OCI-M2 (cell line): ENCODE measurements around the gene PLEKHH1.

ENCODE experiments used
- DNase-seq: peaks from one replicate; lab custom pipeline; 2025; ENCODE audit not compliant: unreplicated experiment; lab: John Stamatoyannopoulos, UW

The PLEKHH1 gene

DNA sequence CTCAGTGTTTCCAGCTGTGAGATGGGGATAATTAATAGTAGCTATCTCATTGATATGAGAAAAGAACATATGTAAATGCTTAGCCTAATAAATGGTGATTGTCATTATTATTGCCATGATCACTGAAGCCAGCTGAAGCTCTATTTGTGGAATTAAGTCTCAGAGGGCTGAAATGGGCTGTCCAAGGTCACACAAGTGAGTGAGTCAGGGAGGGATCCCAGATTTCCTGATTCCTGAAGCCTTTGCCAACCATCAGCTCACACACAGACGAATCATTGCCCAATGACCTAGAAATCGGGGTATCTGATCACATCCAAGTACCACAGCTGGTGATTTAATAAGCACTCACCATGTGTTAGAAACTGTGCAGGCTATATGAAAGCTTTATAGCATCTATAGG, 23.0 kb upstream of the PLEKHH1 start:
- DNase-seq, result no peak

DNA sequence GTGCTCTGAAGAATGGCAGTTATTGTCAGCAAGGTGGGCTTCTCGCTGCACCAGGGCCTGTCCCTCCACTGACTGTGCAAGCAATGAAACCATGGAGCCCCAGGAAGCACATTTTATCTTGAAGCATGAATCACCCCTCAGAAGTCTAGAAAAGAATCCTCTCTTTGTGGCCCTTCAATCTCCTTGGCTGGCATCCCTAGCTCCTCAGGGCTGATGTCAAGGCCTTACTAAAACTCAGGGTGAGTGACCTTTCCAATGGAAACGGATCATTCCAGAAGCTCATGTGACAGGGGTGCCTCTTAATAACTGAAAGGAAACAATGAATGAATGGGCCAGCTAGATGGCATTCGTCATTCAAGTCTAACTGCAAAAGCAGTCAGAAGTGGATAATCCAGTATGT, 22.3 kb upstream of the PLEKHH1 start:
- DNase-seq, result no peak

DNA sequence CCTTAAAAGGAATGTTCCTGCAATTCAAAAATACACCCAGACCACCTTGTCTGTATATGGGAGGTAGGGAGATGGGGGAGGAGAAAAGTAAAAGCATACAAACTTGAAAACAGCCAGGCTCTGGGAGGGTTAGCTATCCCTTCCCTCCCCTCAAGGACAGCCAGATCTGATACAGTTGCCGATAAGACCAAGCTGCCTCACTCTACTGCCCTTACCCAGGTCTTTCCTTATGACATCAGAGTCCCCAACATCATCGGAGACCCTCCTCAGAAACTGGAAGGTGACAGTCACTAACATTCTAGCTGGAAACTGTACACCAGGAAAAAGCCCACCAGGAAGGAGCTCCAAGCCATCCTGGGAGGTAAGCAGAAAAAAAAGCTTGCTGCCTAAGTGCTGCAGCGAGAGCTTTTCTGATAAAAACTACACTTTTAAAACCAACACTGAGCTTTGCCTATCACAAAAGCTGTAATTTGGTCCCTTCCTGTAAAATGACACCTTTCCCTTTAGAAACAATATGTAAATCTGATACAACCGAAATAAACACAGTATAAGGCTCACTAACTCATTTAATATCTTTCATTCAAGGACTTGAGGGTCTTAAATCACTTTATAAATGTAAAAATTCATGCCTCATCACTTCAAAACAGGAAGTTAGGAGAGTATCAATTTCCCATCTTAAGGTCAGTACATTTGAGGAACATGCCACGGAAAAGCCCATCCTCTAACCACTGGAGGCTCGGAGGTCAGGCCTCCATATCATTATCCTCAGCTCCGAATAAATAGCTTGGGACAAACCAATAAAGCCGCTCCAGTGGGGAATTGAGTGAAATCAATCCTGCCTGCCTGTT, 20.4 kb upstream of the PLEKHH1 start:
- DNase-seq, result no peak

DNA sequence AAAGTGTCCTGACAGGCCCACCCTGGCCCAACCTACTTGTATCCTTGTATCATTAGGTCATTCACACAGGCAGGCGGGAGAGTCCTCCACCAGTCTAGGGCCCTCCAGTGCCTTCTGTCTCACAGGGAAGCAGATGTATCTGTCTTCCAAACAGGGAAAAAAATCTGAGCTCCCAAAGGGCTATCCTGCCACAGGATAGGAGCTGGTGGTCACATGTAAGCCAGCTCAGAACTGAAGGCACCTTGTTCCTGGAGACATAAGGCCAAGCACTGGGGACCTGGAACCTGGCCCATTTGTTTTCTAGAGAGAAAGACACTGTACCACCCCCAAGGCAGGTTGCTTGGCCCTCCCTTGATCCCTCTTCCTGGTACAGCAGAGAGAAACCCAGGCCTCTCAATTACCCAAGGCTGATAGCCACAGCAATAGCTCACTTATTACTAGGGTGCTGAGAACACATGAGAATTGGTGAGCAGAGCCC, 19.4 kb upstream of the PLEKHH1 start:
- DNase-seq, result no peak

DNA sequence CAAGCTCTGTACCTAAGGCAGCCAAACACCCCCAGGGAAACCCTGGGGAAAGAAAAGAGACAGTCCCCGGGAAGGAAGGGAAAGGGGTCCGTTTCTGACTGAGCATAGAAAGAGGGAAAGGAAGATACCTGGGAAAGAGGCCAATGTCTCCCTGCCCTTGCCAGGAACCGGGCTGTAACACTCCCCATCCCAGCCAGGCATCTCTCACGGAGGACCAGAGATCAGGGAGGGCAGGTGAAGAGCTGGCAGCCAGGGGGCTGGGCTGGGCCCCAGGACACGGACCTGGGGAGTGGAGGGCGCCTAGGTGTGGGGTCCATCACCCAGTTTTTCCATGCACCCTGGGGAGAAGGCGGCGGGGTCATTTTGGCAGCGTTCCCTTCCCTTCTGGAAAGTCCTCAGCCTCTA, 18.9 kb upstream of the PLEKHH1 start:
- DNase-seq, result no peak

DNA sequence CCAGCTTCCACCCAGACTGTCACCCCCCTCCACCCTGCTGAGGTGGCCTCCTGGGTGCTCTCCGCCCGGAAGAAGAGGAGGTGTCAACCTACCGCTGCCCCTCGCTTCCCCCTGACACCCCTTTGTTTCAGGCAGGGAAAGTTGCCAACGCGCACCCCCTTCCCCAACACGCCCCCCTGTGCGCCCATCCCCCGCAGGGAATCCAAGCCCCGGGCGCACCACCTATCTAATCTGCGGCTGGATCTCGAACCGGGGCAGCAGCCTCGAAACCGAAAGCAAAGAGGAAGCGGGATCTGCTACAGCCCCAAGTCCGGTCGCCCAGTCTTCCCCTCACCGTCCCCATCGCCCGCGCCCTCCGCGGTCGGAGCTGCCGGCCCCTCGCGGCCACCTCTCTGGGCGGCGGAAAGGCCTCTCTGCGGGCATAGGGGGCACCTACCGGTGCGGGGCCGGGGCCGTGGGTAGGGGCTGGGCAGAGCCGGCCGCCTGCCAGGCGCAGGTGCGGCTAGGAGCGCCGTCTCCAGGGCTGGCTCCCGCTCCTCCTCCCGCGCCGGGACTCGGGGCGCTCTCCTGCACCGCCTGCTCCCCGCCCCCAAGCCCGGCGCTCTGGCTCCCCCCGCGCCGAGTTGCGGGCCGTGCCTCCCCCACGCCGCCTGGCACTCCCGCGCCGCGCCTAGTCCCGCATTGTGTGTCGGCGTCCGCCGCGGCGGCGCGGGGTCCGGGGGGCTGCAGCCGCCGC, 18.3 kb upstream of the PLEKHH1 start:
- no peak for DNase-seq

DNA sequence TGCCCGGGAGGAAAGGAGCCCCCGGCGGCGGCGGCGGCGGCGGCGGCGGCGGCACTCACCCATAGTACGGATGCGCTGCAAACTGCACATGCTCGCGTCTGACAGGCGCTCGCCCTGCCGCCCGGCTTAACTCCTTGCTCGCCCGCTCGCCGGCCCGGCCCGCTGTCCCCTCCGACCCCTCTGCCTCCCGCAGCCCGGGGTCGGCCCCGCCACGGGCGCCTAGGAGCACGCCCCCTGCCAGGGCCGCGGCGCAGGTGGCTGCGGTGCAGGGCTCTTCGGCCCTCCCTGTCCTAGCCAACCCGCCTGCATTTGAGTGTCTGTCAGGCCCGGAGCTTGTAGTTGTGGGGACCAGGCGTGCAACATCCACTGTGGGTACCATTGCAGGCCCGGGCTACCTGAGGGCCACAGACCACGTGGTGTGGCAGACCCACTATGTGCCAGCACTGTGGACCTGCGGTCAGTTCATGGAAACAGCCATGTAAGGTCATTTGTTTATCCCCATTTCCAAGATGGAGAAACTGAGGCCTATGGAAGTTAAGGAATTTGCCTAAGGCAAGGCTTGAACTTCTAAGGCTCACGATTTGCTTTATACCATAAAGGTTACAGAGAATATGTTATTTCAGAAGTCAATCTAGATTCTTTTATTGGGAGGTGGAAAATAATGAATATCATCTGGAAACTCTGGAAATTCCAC, 17.6 kb upstream of the PLEKHH1 start:
- no peak for DNase-seq

DNA sequence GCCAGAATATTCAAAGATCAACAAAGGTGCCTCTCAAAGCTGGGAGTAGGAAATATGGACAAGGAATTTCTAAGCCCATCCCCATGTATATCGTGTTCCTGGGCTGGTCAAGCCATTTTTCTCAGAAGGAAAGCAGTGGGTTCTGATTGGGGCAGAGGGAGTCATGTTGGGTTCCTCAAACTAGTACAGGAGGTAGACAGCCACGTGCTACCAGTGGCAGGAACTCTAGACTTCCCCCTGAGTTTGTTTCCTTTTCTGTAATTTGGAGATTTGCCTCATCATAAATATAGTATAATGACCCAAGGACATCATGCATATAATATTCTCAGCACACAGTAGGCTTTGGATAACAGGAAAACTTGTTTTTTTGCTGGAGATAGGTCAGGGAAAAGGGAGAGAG, 16.4 kb upstream of the PLEKHH1 start:
- no peak for DNase-seq

DNA sequence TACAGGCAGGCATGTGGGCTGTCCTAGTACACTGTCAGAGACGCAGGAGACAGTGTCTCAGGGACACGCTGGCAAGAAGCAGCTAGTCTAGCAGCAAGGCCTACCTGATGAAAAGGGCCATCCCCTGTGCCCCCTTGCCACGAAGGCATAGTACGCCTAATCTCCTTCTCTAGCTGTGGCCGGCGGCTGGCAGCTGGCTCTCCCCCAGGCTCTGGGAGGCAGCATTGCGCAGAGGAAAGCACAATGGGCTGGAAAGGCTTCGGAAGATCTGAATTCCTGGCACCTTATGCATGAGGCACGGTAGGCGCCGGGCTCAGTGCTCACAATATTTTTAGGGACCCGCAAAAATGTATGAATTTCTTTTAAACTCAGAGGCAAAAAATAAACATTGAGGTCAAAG, 16.0 kb upstream of the PLEKHH1 start:
- no peak for DNase-seq

DNA sequence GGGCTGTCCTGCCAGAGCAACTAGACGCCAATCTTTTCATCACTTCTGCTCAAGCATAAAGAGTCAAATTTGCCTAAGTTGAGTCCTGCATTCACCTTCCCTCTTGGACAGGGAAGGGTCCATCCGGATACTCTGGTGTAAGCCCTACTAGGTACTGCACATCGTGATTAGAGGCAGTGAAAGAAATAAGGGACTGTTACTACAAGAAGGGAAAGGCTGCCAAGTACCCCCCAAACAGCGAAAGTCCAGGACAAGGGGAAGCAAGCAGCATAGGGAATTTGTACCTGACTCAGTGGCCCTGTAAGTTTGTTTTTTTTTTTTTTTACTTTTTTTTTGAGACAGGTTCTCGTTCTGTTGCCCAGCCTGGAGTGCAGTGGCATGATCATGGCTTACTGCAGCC, 13.7 kb upstream of the PLEKHH1 start:
- no peak for DNase-seq

DNA sequence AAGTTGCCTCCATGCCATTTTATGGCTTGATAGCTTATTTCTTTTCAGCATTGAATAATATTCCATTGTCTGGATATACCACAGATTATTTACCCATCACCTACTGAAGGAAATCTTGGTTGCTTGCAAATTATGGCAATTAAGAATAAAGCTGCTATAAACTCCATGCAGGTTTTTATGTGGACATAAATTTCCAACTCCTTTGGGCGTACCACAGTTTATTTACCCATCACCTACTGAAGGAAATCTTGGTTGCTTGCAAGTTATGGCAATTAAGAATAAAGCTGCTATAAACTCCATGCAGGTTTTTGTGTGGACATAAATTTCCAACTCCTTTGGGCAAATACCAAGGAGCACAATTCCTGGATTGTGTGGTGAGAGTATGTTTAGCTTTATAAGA, 12.6 kb upstream of the PLEKHH1 start:
- DNase-seq, result no peak

DNA sequence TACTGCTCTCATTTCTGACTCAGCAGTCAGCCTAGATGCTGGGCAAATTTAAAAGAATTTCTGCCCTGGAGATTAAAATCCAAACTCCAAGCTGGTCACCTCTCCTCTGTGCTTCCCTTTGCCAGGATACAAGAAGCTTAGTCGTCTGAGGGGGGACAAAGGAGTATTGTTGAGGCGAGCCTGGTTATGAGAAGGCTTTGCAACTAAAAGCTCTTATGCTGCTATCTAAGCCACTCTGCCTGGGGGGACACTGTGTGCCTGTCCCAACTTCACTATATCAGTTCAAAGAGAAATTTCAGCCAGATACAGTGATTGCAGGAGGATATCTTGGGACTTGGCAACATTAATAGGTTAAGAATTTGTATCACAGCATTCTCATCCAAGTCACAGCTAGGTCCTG, 10.8 kb upstream of the PLEKHH1 start:
- no peak for DNase-seq

DNA sequence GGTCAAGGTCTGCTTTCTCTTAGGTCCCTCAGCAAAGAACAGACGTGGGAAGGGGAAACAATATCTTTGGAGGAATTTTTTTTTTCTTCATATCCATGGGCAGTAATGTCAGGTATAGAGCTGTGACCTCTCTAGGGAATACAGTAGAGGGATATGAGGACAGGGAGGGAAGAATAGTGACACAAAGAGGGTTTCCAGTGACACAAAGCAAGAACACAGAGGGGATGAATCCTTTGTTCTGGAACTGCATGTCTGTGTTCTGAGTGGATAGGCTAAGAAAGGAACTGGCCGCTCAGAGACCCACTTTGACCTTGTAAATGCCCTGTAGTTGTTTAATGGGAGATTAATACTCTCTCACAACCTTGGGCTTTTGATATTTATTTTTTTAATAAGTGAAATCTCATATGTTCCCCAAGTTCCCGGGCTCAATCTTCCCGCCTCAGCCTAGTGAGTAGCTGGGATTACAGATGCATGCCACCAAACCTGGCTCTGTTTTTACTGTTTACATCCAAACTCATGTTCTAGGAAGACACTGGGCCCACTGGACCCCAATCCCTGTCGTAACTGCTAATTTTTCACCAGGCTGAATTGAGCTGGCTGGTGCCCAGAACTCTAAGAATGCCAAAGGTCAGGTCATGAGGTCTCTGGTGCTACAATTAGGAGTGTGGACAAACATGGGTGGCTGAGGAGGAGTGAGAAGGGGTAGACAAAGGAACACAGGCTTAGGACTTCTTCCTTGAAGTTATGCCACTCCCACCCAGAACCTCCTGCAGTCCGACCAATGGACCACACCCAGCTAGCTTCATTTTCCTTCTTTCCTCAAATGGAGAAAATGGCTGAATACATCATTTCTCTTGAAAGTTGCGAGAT, 9.1 kb upstream of the PLEKHH1 start:
- DNase-seq, result no peak

DNA sequence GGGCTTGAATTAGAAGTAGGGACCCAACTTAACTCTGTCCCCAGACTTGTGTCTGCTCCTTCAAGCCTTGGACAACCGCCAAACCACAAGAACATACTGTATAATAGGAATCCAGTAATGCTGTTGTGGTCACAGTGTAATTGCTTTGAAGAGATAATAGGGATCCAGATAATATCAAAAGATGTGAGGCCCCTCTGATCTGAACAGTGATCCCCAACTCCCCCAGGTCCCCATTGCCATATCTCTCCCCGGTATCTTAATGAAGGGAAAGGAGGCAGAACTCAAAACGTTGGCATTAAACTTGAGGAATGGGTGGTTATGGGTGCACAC, 8.5 kb upstream of the PLEKHH1 start:
- no peak for DNase-seq

DNA sequence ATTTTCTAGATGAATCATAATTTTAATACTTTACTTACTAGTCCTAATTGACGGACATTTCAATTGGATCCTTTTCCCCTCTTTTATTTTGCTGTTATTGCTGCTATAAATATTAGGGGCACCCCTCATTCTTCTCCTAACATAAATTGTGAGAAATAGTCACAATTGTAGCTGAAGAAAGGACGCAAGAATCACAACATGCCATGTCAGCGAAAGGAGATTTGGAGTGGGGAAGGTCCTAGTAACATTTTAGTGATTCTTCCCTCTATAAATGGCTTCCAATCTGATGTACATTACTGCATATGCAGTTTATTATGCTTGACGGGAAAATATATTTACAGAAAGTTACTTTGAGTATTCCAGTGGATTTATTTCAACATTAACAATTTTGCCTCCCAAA, 7.7 kb upstream of the PLEKHH1 start:
- DNase-seq, result no peak

DNA sequence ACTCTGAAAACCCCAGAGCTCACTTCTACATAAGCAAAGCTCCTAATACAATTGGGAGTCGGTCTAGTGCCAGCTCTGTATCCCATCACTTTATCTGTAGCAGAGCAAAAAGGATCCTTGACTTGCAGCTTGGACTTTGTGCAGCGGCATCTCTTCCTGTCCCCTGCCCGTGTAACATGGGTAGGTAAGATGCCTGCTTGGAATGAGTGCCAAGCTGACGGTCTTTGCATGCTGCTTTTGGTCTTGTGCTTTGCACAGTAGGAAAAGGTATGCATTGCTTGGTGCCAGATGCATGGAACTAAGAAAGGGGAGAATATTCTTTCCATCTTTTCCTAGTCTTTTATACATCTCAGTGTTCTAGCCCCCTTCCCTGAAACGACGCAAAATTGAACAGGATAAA, 6.9 kb upstream of the PLEKHH1 start:
- no peak for DNase-seq

DNA sequence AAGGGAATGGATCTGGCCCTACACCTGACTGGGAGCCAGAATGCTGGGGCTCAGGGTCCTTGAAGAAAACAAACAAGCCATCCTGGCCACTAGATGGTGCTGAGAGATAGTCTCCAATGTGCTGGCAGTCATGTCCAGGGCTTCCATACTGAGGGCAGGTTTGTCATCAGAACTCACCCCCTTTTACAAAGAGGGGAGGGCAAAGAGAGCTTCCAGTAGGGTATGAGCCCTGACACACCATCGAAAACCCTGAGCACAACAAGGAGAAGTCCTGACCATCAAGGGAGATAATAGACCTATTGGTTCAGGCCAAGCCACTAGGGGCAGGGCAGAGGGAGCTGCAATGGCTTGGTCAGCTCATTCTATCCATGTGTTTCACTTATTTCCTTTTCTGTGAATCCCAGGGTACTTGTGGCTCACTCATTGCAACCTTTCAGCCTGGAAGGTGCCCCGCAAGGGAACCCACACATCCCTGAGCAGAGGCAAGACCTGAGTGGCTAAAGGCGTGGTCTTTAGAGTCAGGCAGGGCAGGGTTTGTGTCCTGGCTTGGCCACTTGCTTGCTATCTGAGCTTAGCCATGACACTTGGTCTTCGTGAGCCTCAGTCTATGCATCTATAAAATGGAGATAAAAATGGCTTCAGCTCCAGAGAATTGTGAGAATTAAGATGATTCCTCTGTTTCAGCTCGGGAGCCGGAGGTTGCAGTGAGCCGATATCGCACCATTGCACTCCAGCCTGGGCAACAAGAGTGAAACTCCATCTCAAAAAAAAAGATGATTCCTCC, 6.2 kb upstream of the PLEKHH1 start:
- no peak for DNase-seq

DNA sequence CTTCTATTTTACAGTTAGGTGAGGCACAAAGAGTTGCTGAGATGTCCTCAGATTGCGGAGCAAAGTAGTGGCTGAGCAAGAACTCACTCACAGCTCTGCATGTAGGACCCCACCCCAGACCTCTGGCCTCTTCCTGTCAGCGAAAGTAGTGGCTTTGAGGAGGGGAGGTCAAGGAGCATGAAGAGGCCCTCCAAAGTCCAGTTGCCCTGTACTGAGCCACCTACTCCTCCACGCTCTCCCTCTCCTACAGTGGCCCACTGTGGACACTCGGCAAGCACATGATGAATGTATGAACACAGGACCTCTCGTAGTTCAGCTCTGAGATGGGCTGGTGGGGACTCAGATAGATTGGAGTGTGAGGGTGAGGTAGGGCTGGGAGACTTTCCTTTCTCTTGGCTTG, 5.3 kb upstream of the PLEKHH1 start:
- no peak for DNase-seq

DNA sequence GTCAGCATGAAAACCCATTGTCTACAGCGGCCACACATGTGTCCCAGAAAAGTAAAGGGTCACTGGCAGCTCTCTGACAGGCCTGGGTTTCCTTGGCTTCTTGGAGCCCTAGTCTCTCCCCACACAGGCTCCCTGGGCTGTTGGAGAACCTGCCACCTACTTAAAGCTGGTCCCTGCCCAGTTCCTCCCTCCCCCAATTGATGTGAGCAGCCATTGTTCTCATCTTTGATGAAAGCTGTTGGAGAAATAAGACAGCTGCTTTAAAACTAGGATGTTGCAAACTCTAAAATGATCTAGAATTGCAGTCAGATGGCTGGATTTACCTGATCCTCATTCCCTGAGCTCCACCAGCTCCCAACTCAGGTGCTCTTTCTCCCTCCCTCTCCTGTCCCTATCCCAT, 4.8 kb upstream of the PLEKHH1 start:
- DNase-seq, result no peak
